KMS-11 (cell line): ENCODE data around the gene PNRC1.

Experiments
- H2AFZ ChIP-seq: fragments of 200-600 bp; sonication (generic); 2 replicates; pipeline ENCODE4 v1.6.1; 2016; ENCODE audit warnings: antibody characterized with exemption, mixed run types, low read depth
- H3K27ac ChIP-seq: fragments of 200-600 bp; sonication (generic); 2 replicates; pipeline ENCODE4 v1.6.1; 2016; ENCODE audit warnings: mild to moderate bottlenecking, mixed run types
- H3K27me3 ChIP-seq: fragments of 200-600 bp; sonication (generic); 2 replicates; pipeline ENCODE4 v1.6.1; 2017; ENCODE audit warnings: mild to moderate bottlenecking, low read depth, mixed run types, moderate library complexity; ENCODE audit not compliant: insufficient read depth
- H3K36me3 ChIP-seq: fragments of 200-600 bp; sonication (generic); 2 replicates; pipeline ENCODE4 v1.6.1; 2017; ENCODE audit warnings: mild to moderate bottlenecking, mixed run types; ENCODE audit not compliant: insufficient read depth
- H3K4me1 ChIP-seq: fragments of 200-600 bp; sonication (generic); 2 replicates; pipeline ENCODE4 v1.6.1; 2016; ENCODE audit warnings: mild to moderate bottlenecking, low read depth, mixed run types; ENCODE audit not compliant: poor library complexity, severe bottlenecking
- H3K4me2 ChIP-seq: fragments of 200-600 bp; sonication (generic); 2 replicates; pipeline ENCODE4 v1.7.0; 2016; ENCODE audit warnings: mild to moderate bottlenecking, mixed run types
- H3K4me3 ChIP-seq: fragments of 200-600 bp; sonication (generic); IDR thresholded peaks from 2 replicates; pipeline ENCODE4 v1.6.1; 2017; ENCODE audit warnings: low read depth, low read length, mixed read lengths; ENCODE audit not compliant: insufficient read depth
- H3K79me2 ChIP-seq: fragments of 200-600 bp; sonication (generic); 2 replicates; pipeline ENCODE4 v1.6.1; 2016; ENCODE audit warnings: low read depth, mixed run types; ENCODE audit not compliant: insufficient read depth
- H3K9ac ChIP-seq: fragments of 200-600 bp; sonication (generic); 2 replicates; pipeline ENCODE4 v1.6.1; 2016; ENCODE audit warnings: mild to moderate bottlenecking, mixed run types
- H4K20me1 ChIP-seq: fragments of 200-600 bp; sonication (generic); 2 replicates; pipeline ENCODE4 v1.6.1; 2016; ENCODE audit warnings: mild to moderate bottlenecking, mixed run types; ENCODE audit not compliant: insufficient read depth
- TF ChIP-seq, protein P1 (sequence below): fragments of 200-600 bp; sonication (generic); conservative IDR thresholded peaks from 2 replicates; pipeline ENCODE4 v1.6.1; 2017; ENCODE audit warnings: low read depth, mild to moderate bottlenecking, antibody characterized with exemption, low read length, moderate library complexity, mixed read lengths

The PNRC1 gene

DNA sequence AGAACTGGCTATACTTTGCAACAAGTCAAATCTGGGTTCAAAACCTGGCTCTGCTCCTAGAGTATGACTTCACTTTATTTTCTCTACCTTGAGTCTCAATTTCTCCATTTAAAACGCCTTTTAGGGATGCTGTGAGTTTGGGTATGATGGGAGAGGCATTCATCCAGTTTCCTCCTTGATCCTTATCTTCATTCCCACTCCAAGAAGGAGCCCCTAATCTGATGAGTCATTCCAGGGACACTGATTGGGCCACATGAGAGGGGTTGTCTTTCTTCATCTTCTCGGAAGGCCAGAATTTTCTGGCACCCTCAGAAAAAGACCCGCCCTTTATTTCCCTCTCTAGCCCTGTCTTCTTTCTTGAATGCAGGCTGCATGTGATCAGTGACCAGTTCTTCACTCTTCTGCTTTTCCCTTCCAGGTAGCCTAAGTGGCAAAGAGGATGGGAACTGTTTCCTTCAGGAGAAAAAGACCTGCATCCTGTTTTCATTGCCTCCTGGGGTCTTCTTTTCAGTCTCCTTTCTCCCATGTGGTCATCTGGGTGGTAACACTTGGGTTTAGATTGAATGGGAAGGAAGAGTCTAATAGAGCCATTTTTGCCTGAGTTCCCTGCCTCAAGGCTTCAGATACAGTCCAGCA, 32.1 kb upstream of the PNRC1 start:
- Histone ChIP-seq H3K27ac (no peak overlapping the region), H3K79me2 (no peaks in the 10 kb centered on the region), H4K20me1 (no peaks in the 10 kb centered on the region), H3K4me1 (no peaks in the 10 kb centered on the region), H3K4me3 (no peak overlapping the region), H3K36me3 (no peaks in the 10 kb centered on the region), H2AFZ (no peak overlapping the region), H3K9ac (no peak overlapping the region), H3K27me3 (no peaks in the 10 kb centered on the region), H3K4me2 (no peak overlapping the region)
- TF ChIP-seq, protein P1, sequence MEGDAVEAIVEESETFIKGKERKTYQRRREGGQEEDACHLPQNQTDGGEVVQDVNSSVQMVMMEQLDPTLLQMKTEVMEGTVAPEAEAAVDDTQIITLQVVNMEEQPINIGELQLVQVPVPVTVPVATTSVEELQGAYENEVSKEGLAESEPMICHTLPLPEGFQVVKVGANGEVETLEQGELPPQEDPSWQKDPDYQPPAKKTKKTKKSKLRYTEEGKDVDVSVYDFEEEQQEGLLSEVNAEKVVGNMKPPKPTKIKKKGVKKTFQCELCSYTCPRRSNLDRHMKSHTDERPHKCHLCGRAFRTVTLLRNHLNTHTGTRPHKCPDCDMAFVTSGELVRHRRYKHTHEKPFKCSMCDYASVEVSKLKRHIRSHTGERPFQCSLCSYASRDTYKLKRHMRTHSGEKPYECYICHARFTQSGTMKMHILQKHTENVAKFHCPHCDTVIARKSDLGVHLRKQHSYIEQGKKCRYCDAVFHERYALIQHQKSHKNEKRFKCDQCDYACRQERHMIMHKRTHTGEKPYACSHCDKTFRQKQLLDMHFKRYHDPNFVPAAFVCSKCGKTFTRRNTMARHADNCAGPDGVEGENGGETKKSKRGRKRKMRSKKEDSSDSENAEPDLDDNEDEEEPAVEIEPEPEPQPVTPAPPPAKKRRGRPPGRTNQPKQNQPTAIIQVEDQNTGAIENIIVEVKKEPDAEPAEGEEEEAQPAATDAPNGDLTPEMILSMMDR = no peak

DNA sequence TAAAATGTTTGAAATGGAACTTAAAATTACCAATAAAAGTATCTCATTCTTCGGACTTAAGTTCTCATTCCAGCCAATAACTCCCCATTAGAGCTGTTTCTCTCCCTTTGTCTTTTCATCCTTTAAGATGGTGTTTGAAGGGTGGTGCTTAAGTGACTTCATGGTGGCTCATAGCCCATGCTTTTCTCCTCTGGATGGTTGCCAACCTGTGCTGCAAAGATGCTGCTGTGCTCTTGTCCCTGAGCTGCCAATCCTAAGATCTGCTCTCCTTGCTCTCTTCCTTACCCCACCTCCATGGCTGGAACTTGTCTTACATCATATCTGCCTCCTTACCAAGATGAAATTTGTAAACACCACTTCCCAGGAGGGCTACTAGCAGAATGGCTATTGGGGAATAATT, 31.6 kb upstream of the PNRC1 start:
- H3K4me3 ChIP-seq = no peak overlapping the region
- no peak overlapping the region for H2AFZ ChIP-seq
- no peaks in the 10 kb centered on the region for H3K4me1 ChIP-seq
- no peak overlapping the region for H3K9ac ChIP-seq
- H3K79me2 ChIP-seq = no peaks in the 10 kb centered on the region
- TF ChIP-seq, protein P1 = no peak
- no peaks in the 10 kb centered on the region for H3K27me3 ChIP-seq
- no peaks in the 10 kb centered on the region for H3K36me3 ChIP-seq
- H3K4me2 ChIP-seq = no peak overlapping the region
- H4K20me1 ChIP-seq = no peaks in the 10 kb centered on the region
- H3K27ac ChIP-seq = no peak overlapping the region

DNA sequence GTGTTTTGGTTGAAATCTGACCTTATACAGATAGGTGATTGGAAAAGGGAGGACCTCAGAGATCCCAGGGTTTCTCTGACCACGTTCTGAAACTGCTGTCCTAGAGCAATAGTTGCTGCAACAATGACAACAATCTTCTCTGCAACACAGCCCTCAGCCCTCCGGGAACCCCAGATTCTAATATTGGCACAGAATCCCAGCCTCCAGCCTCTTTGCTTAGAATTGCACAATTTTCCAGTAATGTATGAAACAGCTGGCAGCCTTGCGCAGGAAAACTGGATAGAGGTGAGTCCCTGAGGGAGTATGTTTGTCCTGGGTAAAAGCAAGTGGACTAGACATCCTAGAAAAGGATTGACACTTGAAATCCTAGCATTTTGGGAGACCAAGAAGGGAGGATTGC, 30.4 kb upstream of the PNRC1 start:
- TF ChIP-seq, protein P1 = no peak
- H3K9ac ChIP-seq = no peak overlapping the region
- no peak overlapping the region for H3K4me2 ChIP-seq
- H3K27me3 ChIP-seq = no peaks in the 10 kb centered on the region
- no peak overlapping the region for H3K27ac ChIP-seq
- H2AFZ ChIP-seq = no peak overlapping the region
- no peaks in the 10 kb centered on the region for H3K4me1 ChIP-seq
- no peaks in the 10 kb centered on the region for H3K79me2 ChIP-seq
- no peaks in the 10 kb centered on the region for H3K36me3 ChIP-seq
- no peaks in the 10 kb centered on the region for H4K20me1 ChIP-seq
- no peak overlapping the region for H3K4me3 ChIP-seq

DNA sequence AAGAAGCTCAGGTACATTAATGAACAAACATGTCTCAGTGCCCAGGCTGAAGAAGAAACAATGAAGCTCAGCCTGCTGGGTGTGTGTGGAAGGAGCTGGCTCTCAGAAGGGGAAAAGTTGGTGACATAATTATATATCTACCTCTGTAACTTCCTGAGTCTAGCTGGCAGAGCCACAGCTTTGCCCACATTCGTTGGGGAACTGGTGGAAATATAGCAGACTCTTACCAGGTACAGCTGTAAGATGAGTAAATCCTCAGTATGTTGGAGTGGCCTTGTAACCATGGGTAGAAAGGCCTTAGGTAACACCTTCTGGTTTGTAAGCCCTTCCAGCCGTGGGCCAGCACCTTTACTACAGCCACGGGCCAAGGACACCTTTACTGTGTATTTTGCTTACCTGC, 29.9 kb upstream of the PNRC1 start:
- Histone ChIP-seq H3K4me2 (no peak overlapping the region), H3K27me3 (no peaks in the 10 kb centered on the region), H3K36me3 (no peaks in the 10 kb centered on the region), H3K79me2 (no peaks in the 10 kb centered on the region), H3K9ac (no peak overlapping the region), H4K20me1 (no peaks in the 10 kb centered on the region), H2AFZ (no peak overlapping the region), H3K4me3 (no peak overlapping the region), H3K4me1 (no peaks in the 10 kb centered on the region), H3K27ac (no peak overlapping the region)
- TF ChIP-seq, protein P1 = no peak
